ENCODE data around the gene RBM12. TPM values are rescaled to one million over a fixed set of nuclear protein-coding genes. Genes with fewer than 3 reads are reported as not detected.

The RBM12 gene
- total and polyA plus RNA-seq, 2 of the 8 experiments (the other 6 are each of a cell fraction or from before 2014, with no cell fraction given): 187 to 214 TPM

DNA sequence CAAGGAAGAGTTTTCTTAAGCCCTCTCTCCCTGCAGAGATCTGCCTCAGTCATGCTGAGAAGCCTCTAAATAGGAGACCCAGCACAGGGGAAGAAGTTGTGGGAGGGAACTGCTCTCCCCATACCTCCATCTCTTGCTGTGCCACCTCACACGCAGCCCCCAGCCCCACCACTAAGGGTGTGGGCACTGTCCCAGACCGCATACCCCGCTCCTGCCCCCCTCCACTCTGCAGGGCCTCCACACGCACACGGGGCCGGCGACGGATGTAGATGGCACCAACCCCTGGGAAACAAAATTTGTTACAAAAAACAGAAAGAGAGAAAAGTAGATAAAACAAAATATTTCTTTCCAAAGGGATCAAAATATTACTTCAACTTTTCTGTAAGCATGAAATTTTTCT lies 10.2 kb upstream of the RBM12 start:
- no peak overlapping the region for H3K18ac ChIP-seq (ENCODE audit: extremely low read depth, low read length)
- no peaks in the 10 kb centered on the region for H3K27me3 ChIP-seq (replicated peaks in 1 of 4; ENCODE audit: control insufficient read depth in 3 of 4, extremely low read depth in 1 of 4, insufficient read depth in 3 of 4, low read length in 3 of 4)
- no peaks in the 10 kb centered on the region for H3K9me3 ChIP-seq (ENCODE audit: insufficient read depth in 2 of 2, low read depth in 1 of 2, low read length in 1 of 2)
- no peak overlapping the region for H2AFZ ChIP-seq (ENCODE audit: low read length)
- ChIA-PET CTCF (ENCODE audit: partially characterized antibody) (interaction anchor here (1.2 kb wide), 1 partner anchor 316 kb away, joined by 3 read pairs; no protein-coding TSS in a partner anchor), POLR2A (ENCODE audit: partially characterized antibody) (interaction anchor here (0.9 to 2.4 kb wide), 3 partner anchors 10 to 28 kb away, joined by 3 to 11 read pairs (median 3); no protein-coding TSS in a partner anchor)
- no peak overlapping the region for H3K4ac ChIP-seq (replicated peaks; ENCODE audit: insufficient read length, low read depth, low read length)
- H2BK20ac ChIP-seq (ENCODE audit: low read length): no peak overlapping the region
- no peak overlapping the region for H2BK15ac ChIP-seq (ENCODE audit: low read length)
- no peak overlapping the region for H2AK5ac ChIP-seq (ENCODE audit: low read depth, low read length)
- peaks cover 0 to 11% (median 6%) of the 10 kb centered on the region in 4 experiments; a peak in 5 of 8 replicates for H3K36me3 ChIP-seq (ENCODE audit: control insufficient read depth in 2 of 4, insufficient read depth in 4 of 4, low read length in 3 of 4)
- no peaks in the 10 kb centered on the region for H3K4me1 ChIP-seq (replicated peaks in 1 of 4; ENCODE audit: control insufficient read depth in 3 of 4, insufficient read depth in 4 of 4, low read length in 3 of 4)
- H4K20me1 ChIP-seq (replicated peaks in 1 of 2; ENCODE audit: control insufficient read depth in 1 of 2, insufficient read depth in 2 of 2, low read length in 2 of 2): no peaks in the 10 kb centered on the region
- DNase-seq (ENCODE audit: low read depth in 1 of 2, low spot score in 2 of 2) (no peak), FAIRE-seq (no peak)
- no peak overlapping the region for H2BK5ac ChIP-seq (ENCODE audit: low read depth, low read length)
- H3K23me2 ChIP-seq (ENCODE audit: low read depth, low read length): no peaks in the 10 kb centered on the region
- no peak overlapping the region for H4K91ac ChIP-seq (replicated peaks; ENCODE audit: insufficient read length, low read length)
- H3K27ac ChIP-seq (ENCODE audit: low read depth, low read length): no peak overlapping the region
- no peaks in the 10 kb centered on the region for H3K79me2 ChIP-seq (ENCODE audit: control insufficient read depth in 1 of 2, insufficient read depth in 2 of 2, low read length in 2 of 2)
- TF ChIP-seq CHD2 (IDR thresholded peaks at IDR 0.05; ENCODE audit: low read length) (no peak), JUN (IDR thresholded peaks at IDR 0.05; ENCODE audit: low read depth, low read length) (no peak), CHD1 (IDR thresholded peaks at IDR 0.05; ENCODE audit: low read depth, low read length) (no peak), SUZ12 (IDR thresholded peaks at IDR 0.05; ENCODE audit: low read length) (no peak), EZH2 (IDR thresholded peaks at IDR 0.05; ENCODE audit: low read depth, low read length, severe bottlenecking) (no peak), KDM4A (IDR thresholded peaks at IDR 0.05; ENCODE audit: low read depth, low read length, severe bottlenecking) (no peak), RBBP5 (IDR thresholded peaks at IDR 0.05; ENCODE audit: borderline replicate concordance, low read depth, low read length) (no peak), YY1 (IDR thresholded peaks at IDR 0.05; ENCODE audit: low read depth, low read length) (no peak)
- H3K4me3 ChIP-seq (ENCODE audit: extremely low read depth in 1 of 4, insufficient read depth in 2 of 4, low read depth in 3 of 4, low read length in 4 of 4): no peak overlapping the region
- H3K4me2 ChIP-seq (ENCODE audit: insufficient read depth in 1 of 2, low read depth in 2 of 2, low read length in 2 of 2): no peak overlapping the region
- H3K9ac ChIP-seq (replicated peaks in 1 of 4; ENCODE audit: extremely low read depth in 1 of 4, low read depth in 3 of 4, low read length in 3 of 4): no peak overlapping the region
- no peak overlapping the region for H3K23ac ChIP-seq (ENCODE audit: insufficient read length)
- H3K79me1 ChIP-seq (ENCODE audit: low read depth, low read length): no peaks in the 10 kb centered on the region
- no peak overlapping the region; the same call in 1 of the 2 replicates for H4K8ac ChIP-seq (ENCODE audit: extremely low read depth, insufficient read depth, low read length)
- H3K56ac ChIP-seq (replicated peaks; ENCODE audit: insufficient read length, low read depth, low read length): no peak overlapping the region
- H2BK12ac ChIP-seq (ENCODE audit: low read depth, low read length): no peak overlapping the region
- WGBS, 2 experiments (ENCODE audit: extremely low coverage in 1 of 2, insufficient coverage in 1 of 2, insufficient read length in 1 of 2, insufficient replicate concordance in 2 of 2, low coverage in 1 of 2, low lambda C conversion rate in 2 of 2, missing lambda C conversion rate in 1 of 2): 90% methylated on average over 8 of the region's 8 CpGs; no CpG with 5 or more reads in 1 of the 2 experiments
- H2BK120ac ChIP-seq (replicated peaks; ENCODE audit: low read depth, low read length): no peak overlapping the region
- H3K14ac ChIP-seq (ENCODE audit: insufficient read length): no peak overlapping the region
- H4K5ac ChIP-seq (ENCODE audit: insufficient read length, low read depth, low read length): no peak overlapping the region
